GM12878 (cell line): ENCODE results near the gene NPC1. TPM values are rescaled to one million over a fixed set of nuclear protein-coding genes. Genes with fewer than 3 reads are reported as not detected.

Experiments used
- ATAC-seq: fragments of 200-7000 bp; cut with Tn5 transposase; 3 replicates; pipeline ENCODE4 v1.9.1; 2020; ENCODE audit warnings: mild to moderate bottlenecking, moderate library complexity
- BruUV-seq: library from RNA; stranded (reverse); fragments of 400-500 nt; replicated peaks from 2 replicates; lab custom pipeline; 2021; lab: Mats Ljungman, UMichigan
- CTCF ChIA-PET: fragments of 300-600 bp; sonication (Branson Sonifier 250); formaldehyde crosslinking; extraction: SDS; loops from one replicate; lab custom pipeline; 2021; ENCODE audit warnings: inconsistent platforms; lab: Yijun Ruan, JAX
- POLR2A ChIA-PET: fragments of 350-600 bp; formaldehyde crosslinking; extraction: SDS; loops from one replicate; lab custom pipeline; 2021; ENCODE audit warnings: inconsistent platforms; lab: Charles Lee
- RAD21 ChIA-PET: fragments of 300-600 bp; sonication (Branson Sonifier 250); formaldehyde crosslinking; loops from one replicate; lab custom pipeline; 2023; ENCODE audit warnings: antibody characterized with exemption; ENCODE audit not compliant: unreplicated experiment; lab: Charles Lee
- SMC1A ChIA-PET: fragments of 300-600 bp; sonication (Branson Sonifier 250); formaldehyde crosslinking; loops from one replicate; lab custom pipeline; 2023; ENCODE audit not compliant: unreplicated experiment, uncharacterized antibody; lab: Charles Lee
- DNase-seq: peaks from one replicate; pipeline ENCODE4 v3.0.0-alpha.2; 2011; ENCODE audit warnings: low read depth, low spot score
- FAIRE-seq: peaks from 3 replicates; lab custom pipeline; 2011; peaks lifted over from hg19 to GRCh38; lab: Jason Lieb, UNC
- H2AFZ ChIP-seq: 2 replicates; pipeline ENCODE4 v1.6.0; 2011; ENCODE audit warnings: low read depth, low read length, control low read depth; ENCODE audit not compliant: control insufficient read depth
- H3K27ac ChIP-seq: 2 replicates; pipeline ENCODE4 v1.5.1; 2011; ENCODE audit warnings: control low read depth; ENCODE audit not compliant: control insufficient read depth, insufficient read depth
- H3K27me3 ChIP-seq, 2 experiments: replicated peaks in 1 of 2; 2 replicates each; pipeline versions ENCODE4 v1.6.0 to v1.6.1; 2011; ENCODE audit warnings: low read length in 1 of 2; ENCODE audit not compliant: control insufficient read depth in 2 of 2, insufficient read depth in 2 of 2
- H3K36me3 ChIP-seq, 2 experiments: 2 replicates each; pipeline ENCODE4 v1.5.1; 2011; ENCODE audit warnings: low read length in 1 of 2; ENCODE audit not compliant: control insufficient read depth in 2 of 2, insufficient read depth in 2 of 2
- H3K4me1 ChIP-seq: 2 replicates; pipeline ENCODE4 v1.6.1; 2011; ENCODE audit warnings: mild to moderate bottlenecking, low read length, moderate library complexity, mixed read lengths; ENCODE audit not compliant: control insufficient read depth, insufficient read depth
- H3K4me2 ChIP-seq: 2 replicates; pipeline ENCODE4 v1.6.0; 2011; ENCODE audit warnings: control low read depth; ENCODE audit not compliant: control insufficient read depth, insufficient read depth
- H3K4me3 ChIP-seq: fragments of 200-600 bp; sonication (generic); 2 replicates; pipeline ENCODE4 v1.5.1; 2016
- H3K79me2 ChIP-seq: 2 replicates; pipeline ENCODE4 v1.6.0; 2011; ENCODE audit warnings: low read length; ENCODE audit not compliant: control insufficient read depth, insufficient read depth
- H3K9ac ChIP-seq: 2 replicates; pipeline ENCODE4 v1.8.0; 2011; ENCODE audit warnings: low read length, control low read depth, mixed read lengths; ENCODE audit not compliant: control insufficient read depth, insufficient read depth
- H3K9me3 ChIP-seq: replicated peaks from 3 replicates; pipeline ENCODE4 v1.5.1; 2011; ENCODE audit warnings: mild to moderate bottlenecking, low read length; ENCODE audit not compliant: control insufficient read depth, insufficient read depth
- H4K20me1 ChIP-seq: 2 replicates; pipeline ENCODE4 v1.6.0; 2011; ENCODE audit not compliant: control insufficient read depth, insufficient read depth
- JUNB ChIP-seq: IDR thresholded peaks from 2 replicates; pipeline ENCODE4 v1.6.1; 2016; ENCODE audit warnings: antibody characterized with exemption, mild to moderate bottlenecking
- MEF2B ChIP-seq: fragments of 450-650 bp; IDR thresholded peaks from 2 replicates; pipeline ENCODE4 v1.6.1; 2018; ENCODE audit warnings: mild to moderate bottlenecking, moderate library complexity; ENCODE audit not compliant: partially characterized antibody, poor library complexity, severe bottlenecking
- MYC ChIP-seq: IDR thresholded peaks from 2 replicates; pipeline ENCODE4 v1.6.1; 2011; ENCODE audit warnings: mild to moderate bottlenecking, low read length, moderate library complexity, inconsistent platforms; ENCODE audit not compliant: insufficient read depth, insufficient replicate concordance, insufficient read length, severe bottlenecking
- PAX8 ChIP-seq: fragments of 450-650 bp; IDR thresholded peaks from 2 replicates; pipeline ENCODE4 v1.6.1; 2017; ENCODE audit warnings: mild to moderate bottlenecking, moderate library complexity
- SMC3 ChIP-seq: IDR thresholded peaks from 2 replicates; pipeline ENCODE4 v1.6.1; 2011; ENCODE audit warnings: low read length, improper control_type of control experiment, borderline replicate concordance
- SREBF2 ChIP-seq: IDR thresholded peaks from 2 replicates; pipeline ENCODE4 v1.6.1; 2012; ENCODE audit warnings: mild to moderate bottlenecking, low read length
- STAT3 ChIP-seq: IDR thresholded peaks from 2 replicates; pipeline ENCODE4 v1.6.1; 2011; ENCODE audit warnings: low read depth, low read length, improper control_type of control experiment
- TBL1XR1 ChIP-seq: IDR thresholded peaks from 2 replicates; pipeline ENCODE4 v1.6.1; 2012; ENCODE audit warnings: low read depth, low read length, improper control_type of control experiment
- TCF12 ChIP-seq: IDR thresholded peaks from 2 replicates; pipeline ENCODE4 v1.6.1; 2011; ENCODE audit warnings: low read depth, mild to moderate bottlenecking, low read length
- TCF3 ChIP-seq: IDR thresholded peaks from 2 replicates; pipeline ENCODE4 v1.6.1; 2012; ENCODE audit warnings: low read depth, mild to moderate bottlenecking, low read length, borderline replicate concordance; ENCODE audit not compliant: insufficient read depth
- YBX1 ChIP-seq: fragments of 450-650 bp; IDR thresholded peaks from 2 replicates; pipeline ENCODE4 v1.6.1; 2016; ENCODE audit warnings: antibody characterized with exemption
- ZZZ3 ChIP-seq: IDR thresholded peaks from 2 replicates; pipeline ENCODE4 v1.6.1; 2011; ENCODE audit warnings: low read depth; ENCODE audit not compliant: control insufficient read depth, insufficient read length
- WGBS: methylation state at CpG from one replicate; pipeline ENCODE4 v1.1.6; 2016; ENCODE audit warnings: low lambda C conversion rate; ENCODE audit not compliant: insufficient replicate concordance, insufficient coverage; ENCODE audit errors: missing lambda C conversion rate; 5-methylcytosine and 5-hydroxymethylcytosine counted together
- in situ Hi-C: fragments of 300-500 bp; cut with MboI; formaldehyde crosslinking; loops from 9 replicates; pipeline ENCODE4 v1.14.3; 2018; ENCODE audit warnings: mixed read lengths
- intact Hi-C: fragments of 100-400 bp; cut with micrococcal nuclease; formaldehyde crosslinking; loops from one replicate; pipeline ENCODE4 v1.14.2; 2022; ENCODE audit not compliant: unreplicated experiment
- polyA plus RNA-seq, 11 experiments: library from polyadenylated mRNA; depleted of rRNA in 4 of 11; unstranded in 6 of 11; stranded (reverse) in 5 of 11; fragments of >200 nt; fragmentation: Nextera tagmentation in 4 of 11; fragmentation: Illumina TruSeq in 1 of 11; extraction: Ambion mirVana in 4 of 11; extraction: Trizol in 1 of 11; gene quantifications; 1 replicate in 1 of 11; 2 replicates in 10 of 11; pipeline versions ENCODE4 v1.2.1 to v1.2.3, GENCODE V29; 2011 to 2016; ENCODE audit warnings: inconsistent platforms in 2 of 11, missing spikeins in 2 of 11, low read depth in 1 of 11
- total RNA-seq, 4 experiments: library from RNA; depleted of rRNA in 3 of 4; stranded (reverse); fragments of >200 nt in 3 of 4; fragmentation: Illumina TruSeq in 1 of 4; extraction: Trizol in 1 of 4; gene quantifications; 2 replicates each; pipeline versions ENCODE4 v1.2.1 to v1.2.3, GENCODE V29; 2013 to 2021
- TF ChIP-seq, protein P1 (sequence below): fragments of 450-650 bp; IDR thresholded peaks from 2 replicates; pipeline ENCODE4 v1.6.1; 2017; ENCODE audit warnings: mild to moderate bottlenecking, moderate library complexity
- TF ChIP-seq, protein P2 (sequence below): IDR thresholded peaks from 2 replicates; pipeline ENCODE4 v1.6.1; 2011; ENCODE audit warnings: borderline replicate concordance, low read depth, mild to moderate bottlenecking, moderate library complexity, mixed read lengths, low read length; ENCODE audit not compliant: insufficient read depth; ENCODE audit errors: extremely low read length

The NPC1 gene
- total and polyA plus RNA-seq, 10 of the 15 experiments (the other 5 are each of a cell fraction or from before 2014, with no cell fraction given), result 10.1 to 45.2 (median 19.4) TPM

DNA sequence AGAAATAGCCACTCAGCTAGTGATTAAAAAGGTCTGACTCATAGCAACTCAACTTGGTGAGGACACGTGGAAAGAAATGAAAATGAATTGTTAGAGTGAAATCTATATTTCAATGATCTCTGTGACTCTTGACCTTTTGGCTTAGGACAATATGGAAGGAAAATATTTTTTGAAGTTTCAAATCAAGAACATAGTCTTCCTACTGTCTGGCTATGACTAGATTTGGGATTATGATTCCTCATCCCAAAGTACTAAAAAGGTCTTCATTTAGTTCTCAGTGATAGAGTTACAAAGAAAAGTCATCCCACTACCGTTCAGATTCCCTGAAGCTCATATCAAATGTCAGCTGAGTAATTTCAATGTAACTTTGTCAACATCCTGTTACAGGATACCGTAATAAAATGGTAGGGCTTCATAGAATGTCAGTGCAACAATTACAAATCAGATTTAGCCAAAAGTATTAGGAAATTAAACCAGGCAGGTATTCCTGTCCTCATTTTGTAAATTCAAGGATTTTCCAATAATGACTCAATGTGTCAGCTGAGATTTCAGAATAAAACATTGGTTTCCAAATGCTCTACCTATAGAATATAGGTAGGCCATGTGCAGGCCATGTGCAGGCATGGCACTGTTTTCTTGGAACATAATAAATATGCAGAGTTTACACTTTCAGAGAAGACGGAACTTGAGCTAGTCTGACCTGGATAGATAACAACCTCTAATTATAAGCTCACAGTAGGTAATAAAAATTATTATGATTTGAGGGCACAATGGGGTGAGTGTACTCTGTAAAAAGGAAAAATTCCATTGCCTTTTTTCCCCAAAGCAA is 40.4 kb upstream of the NPC1 start (continued):
- TF ChIP-seq MYC, result no peak
- no peak for TF ChIP-seq TCF3
- no peak for TF ChIP-seq PAX8
- TF ChIP-seq, protein P1, sequence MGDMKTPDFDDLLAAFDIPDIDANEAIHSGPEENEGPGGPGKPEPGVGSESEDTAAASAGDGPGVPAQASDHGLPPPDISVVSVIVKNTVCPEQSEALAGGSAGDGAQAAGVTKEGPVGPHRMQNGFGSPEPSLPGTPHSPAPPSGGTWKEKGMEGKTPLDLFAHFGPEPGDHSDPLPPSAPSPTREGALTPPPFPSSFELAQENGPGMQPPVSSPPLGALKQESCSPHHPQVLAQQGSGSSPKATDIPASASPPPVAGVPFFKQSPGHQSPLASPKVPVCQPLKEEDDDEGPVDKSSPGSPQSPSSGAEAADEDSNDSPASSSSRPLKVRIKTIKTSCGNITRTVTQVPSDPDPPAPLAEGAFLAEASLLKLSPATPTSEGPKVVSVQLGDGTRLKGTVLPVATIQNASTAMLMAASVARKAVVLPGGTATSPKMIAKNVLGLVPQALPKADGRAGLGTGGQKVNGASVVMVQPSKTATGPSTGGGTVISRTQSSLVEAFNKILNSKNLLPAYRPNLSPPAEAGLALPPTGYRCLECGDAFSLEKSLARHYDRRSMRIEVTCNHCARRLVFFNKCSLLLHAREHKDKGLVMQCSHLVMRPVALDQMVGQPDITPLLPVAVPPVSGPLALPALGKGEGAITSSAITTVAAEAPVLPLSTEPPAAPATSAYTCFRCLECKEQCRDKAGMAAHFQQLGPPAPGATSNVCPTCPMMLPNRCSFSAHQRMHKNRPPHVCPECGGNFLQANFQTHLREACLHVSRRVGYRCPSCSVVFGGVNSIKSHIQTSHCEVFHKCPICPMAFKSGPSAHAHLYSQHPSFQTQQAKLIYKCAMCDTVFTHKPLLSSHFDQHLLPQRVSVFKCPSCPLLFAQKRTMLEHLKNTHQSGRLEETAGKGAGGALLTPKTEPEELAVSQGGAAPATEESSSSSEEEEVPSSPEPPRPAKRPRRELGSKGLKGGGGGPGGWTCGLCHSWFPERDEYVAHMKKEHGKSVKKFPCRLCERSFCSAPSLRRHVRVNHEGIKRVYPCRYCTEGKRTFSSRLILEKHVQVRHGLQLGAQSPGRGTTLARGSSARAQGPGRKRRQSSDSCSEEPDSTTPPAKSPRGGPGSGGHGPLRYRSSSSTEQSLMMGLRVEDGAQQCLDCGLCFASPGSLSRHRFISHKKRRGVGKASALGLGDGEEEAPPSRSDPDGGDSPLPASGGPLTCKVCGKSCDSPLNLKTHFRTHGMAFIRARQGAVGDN, result no peak
- no peak for TF ChIP-seq JUNB

DNA sequence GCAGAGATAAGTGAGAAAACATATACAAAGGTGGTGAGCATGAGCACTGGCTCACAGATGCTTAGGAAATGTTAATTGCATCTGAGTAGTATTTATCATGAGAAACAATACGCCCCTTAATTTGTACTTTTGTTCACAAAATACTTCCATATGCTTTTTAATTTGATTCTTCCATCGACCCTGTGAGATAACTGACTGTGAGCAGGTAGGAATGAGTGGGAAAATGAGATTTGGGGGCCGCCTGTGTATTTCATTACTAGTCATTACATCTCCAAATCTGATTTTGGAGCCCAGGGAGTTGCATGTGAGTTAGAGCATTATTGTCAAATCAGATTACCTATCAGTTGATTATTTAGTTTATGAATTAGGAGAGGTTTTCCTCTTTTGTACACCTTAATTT is 36.7 kb upstream of the NPC1 start:
- DNase-seq, result no peak
- no peaks in the 10 kb centered on the region for H4K20me1 ChIP-seq
- SMC1A ChIA-PET, result interaction anchor here (2.4 to 12.4 kb wide), 2 partner anchors 80 to 187 kb away, joined by 9 to 167 read pairs; no protein-coding TSS in a partner anchor
- CTCF ChIA-PET, result interaction anchor here (1.0 to 13.7 kb wide), 9 partner anchors 10 to 495 kb away, joined by 3 to 233 read pairs (median 8); no protein-coding TSS in a partner anchor
- no peak overlapping the region for H3K27ac ChIP-seq
- no peak overlapping the region for H3K4me3 ChIP-seq
- no peak overlapping the region for H3K4me2 ChIP-seq
- ATAC-seq, result no peak
- H3K9me3 ChIP-seq, result no peaks in the 10 kb centered on the region
- 24% methylated on average over 3 of the region's 3 CpGs for WGBS
- no peak for FAIRE-seq
- peaks cover 0 to 5% of the 10 kb centered on the region in 2 experiments; a peak in 2 of 4 replicates for H3K27me3 ChIP-seq
- H3K4me1 ChIP-seq, result peaks cover 10% of the 10 kb centered on the region
- H3K9ac ChIP-seq, result no peak overlapping the region
- intact Hi-C loops (loop anchor here (2.0 to 10.0 kb wide), 3 partner anchors 294 to 496 kb away; partner anchors contain the start of gene TTC39C), in situ Hi-C loops (loop anchor here (5.0 to 10.0 kb wide), 2 partner anchors 184 to 502 kb away; no protein-coding TSS in a partner anchor)
- H3K79me2 ChIP-seq, result no peaks in the 10 kb centered on the region
- no peak overlapping the region for H2AFZ ChIP-seq
- RAD21 ChIA-PET, result interaction anchor here (1.5 to 9.7 kb wide), 3 partner anchors 9 to 188 kb away, joined by 5 to 148 read pairs (median 11); no protein-coding TSS in a partner anchor
- no TSS peak for BruUV-seq
- no peaks in the 10 kb centered on the region for H3K36me3 ChIP-seq
- POLR2A ChIA-PET, result no interaction called here
- TF ChIP-seq TBL1XR1 (no peak), STAT3 (no peak), YBX1 (no peak), TCF12 (no peak), MEF2B (no peak), SREBF2 (no peak), SMC3 (no peak), ZZZ3 (no peak)
- TF ChIP-seq, protein P2, sequence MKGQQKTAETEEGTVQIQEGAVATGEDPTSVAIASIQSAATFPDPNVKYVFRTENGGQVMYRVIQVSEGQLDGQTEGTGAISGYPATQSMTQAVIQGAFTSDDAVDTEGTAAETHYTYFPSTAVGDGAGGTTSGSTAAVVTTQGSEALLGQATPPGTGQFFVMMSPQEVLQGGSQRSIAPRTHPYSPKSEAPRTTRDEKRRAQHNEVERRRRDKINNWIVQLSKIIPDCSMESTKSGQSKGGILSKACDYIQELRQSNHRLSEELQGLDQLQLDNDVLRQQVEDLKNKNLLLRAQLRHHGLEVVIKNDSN, result no peak
